GM12801 (cell line): ENCODE measurements around the gene PNPLA5.

Experiments used
- CTCF ChIP-seq: IDR thresholded peaks from one replicate; pipeline ENCODE4 v1.5.1; 2011; ENCODE audit warnings: control low read depth; ENCODE audit not compliant: insufficient read length; ENCODE audit errors: extremely low read depth

PNPLA5 gene

DNA sequence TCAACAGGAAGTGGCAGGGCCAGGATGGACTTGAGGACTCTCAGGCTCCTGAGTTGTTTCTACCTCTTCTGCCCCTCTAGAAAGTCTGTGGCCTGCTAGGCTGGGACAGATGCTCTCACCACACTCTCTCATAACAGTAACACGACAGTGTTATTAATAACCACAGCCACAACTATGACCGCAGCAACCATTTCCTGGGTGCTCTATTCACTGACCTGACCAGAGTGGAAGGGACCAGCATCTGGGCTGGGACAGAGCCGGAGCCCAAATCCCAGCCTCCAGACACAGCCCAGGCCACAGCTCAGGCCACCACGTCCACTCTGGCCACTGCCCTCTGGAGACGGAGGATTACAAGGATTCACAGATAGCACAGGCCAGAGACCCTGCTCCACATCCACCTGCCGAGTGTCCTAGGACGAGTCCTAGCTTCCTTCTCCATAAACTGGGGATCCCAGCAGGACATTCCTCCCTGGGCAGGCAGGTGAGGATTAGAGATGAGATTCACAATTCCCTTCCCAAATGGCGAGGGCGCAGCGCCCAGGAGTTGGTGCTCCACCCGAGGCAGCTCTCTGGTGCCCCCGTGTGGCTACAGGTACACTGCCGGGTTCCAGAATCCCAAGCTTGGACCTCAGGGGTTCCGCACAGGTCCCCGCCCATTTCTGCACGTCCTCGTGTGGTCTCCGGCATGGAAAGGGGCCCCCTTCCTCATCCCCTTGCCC lies 7.1 kb downstream of the PNPLA5 start:
- no peak for TF ChIP-seq CTCF

DNA sequence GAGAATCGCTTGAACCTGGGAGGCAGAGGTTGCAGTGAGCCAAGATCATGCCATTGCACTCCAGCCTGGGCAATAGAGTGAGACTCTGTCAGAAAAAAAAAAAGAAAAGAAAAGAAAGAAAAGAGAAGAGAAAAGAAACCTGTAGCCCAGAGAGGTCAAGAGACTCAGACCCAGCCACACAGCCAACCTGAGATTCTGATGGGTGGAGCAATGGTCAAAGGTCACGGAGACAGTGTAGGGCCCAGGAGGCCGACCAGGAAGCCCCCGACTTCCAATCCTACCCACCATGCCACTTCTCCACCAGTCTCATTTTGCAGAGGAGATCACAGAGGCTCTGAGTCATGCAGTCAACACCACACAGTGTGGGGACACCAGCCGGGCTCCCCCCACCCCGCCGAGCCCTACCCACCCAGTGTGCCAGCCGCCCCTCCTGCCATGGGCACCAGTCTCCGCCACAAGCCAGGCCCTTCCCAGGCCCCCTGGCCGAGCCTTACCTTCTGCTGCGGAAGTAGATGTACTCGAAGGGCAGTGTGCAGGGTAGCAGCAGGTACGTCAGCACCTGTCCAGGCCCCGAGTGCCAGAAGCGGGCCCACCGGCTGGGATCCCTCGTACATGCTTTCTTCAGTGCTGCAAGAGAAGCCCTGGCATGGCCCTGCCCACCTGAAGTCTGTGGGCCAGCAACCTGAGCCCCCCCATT lies 7.9 kb downstream of the PNPLA5 start:
- TF ChIP-seq CTCF = no peak

DNA sequence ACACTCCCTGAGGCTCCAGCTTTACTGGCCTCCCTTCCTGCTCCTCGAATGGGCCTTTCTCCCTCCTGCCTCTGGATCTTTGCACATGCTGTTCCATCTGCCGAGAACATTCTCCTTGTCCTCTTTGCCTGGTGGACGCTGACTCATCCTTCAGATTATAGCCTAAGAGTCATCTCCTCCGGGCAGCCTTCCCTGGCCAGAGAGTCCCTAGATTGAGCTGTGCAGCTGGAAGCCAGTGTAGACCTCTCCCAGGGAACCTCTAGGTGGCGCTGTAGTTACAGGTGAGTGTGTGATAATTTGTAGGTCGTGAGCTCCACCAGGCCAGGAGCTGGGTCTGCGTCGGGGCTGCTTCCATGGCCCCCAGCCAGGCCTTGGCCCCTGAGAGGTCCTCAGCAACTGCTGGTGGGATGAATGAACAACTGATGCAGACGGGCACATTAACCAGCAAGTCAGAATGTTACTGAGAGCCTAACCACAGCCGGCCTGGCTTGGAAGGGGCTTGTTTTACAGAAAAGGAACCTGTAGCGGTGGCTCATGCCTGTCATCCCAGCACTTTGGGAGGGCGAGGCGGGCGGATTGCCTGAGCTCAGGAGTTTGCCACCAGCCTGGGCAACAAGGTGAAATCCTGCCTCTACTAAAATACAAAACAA lies 8.7 kb downstream of the PNPLA5 start:
- TF ChIP-seq CTCF = no peak

DNA sequence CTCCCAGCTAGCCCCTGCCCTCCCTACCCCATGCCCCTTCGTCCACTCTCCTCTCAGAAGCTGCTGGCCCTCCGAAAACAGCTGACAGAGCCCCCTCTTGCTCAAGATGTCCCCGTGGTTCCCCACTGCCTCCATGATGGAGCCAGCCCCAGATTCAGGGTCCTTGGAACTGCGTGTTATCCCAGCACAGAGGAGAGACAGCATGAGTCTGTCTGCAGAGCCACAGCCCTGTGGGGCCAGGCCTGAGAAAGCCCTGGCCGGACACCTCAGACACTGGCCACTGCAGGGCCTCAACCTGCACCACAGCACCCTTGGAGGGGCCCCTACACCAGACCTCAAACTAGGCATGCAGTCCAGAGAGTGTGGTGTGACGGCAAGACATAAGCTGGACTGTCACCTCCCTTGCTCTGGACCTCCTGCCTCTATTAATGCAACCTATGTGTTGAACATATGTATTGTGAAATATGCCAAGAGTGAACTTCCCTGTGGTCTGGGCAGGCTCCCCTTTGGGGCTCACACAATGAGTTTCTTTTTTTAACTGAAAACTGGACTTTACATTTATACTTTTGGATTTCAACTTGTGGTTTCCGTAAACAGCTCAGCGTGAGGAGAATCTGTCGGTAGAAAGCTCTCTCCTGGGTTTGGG lies 9.6 kb downstream of the PNPLA5 start:
- TF ChIP-seq CTCF = no peak

DNA sequence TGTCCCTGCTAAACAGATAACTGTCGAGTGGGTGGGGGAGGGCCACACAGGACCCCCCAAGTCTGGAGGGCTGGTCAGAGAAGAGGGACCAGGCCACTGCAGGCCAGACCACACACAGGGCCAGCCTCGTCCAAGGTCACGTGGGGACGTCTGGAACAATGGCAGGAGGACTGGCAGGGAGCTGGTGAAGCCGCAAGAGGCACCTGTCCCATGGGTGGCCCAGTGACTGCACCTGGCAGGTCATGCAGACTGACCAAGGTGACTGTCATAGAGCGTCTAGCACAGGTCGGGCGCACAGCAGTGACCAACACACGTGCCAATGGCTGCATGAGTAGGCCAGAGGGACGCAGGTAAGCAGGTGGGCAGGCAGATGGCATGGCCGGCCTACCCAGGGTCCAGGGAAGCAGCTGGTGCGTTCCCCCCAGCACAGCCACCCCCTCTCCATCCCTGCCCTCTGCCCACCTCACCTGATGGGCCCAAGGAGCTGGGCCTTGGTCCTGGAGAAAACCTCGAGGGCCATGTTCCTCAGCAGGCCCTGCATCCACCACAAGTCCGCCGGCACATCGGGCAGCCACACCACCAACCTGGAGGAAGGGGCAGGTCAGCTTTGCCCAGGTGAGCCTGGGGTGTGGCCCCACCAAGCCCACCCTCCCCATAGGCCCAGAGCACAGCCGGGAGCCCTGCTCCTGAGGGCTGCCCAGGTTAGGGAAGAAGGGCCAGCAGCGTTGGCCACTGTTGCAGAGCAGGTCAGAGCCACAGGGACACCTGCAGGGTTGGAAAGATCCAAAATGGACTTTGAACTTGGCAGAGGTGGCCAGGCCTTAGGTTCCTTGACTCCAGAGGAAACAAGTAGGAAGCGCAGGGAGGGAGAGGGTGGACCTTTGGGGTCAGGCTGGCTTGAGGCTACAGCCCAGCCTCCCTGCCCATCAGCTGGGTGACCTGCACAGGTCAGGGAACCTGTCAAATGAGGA lies 10.4 kb downstream of the PNPLA5 start:
- no peak for TF ChIP-seq CTCF

GRCh38 chr22:43880541-43880991 lies 11.2 kb downstream of the PNPLA5 start:
- no peak for TF ChIP-seq CTCF
